Nasal cavity respiratory epithelium epithelial cell of viscerocranial mucosa (primary cell): ENCODE measurements around the gene LPIN1. TPM values are rescaled to one million over a fixed set of nuclear protein-coding genes. Genes with fewer than 3 reads are reported as not detected.

Experiments used
- total RNA-seq: library from RNA; depleted of rRNA; stranded (reverse); fragments of >200 nt; gene quantifications from 2 replicates; pipeline ENCODE4 v1.2.3, GENCODE V29; 2014

The LPIN1 gene, protein sequence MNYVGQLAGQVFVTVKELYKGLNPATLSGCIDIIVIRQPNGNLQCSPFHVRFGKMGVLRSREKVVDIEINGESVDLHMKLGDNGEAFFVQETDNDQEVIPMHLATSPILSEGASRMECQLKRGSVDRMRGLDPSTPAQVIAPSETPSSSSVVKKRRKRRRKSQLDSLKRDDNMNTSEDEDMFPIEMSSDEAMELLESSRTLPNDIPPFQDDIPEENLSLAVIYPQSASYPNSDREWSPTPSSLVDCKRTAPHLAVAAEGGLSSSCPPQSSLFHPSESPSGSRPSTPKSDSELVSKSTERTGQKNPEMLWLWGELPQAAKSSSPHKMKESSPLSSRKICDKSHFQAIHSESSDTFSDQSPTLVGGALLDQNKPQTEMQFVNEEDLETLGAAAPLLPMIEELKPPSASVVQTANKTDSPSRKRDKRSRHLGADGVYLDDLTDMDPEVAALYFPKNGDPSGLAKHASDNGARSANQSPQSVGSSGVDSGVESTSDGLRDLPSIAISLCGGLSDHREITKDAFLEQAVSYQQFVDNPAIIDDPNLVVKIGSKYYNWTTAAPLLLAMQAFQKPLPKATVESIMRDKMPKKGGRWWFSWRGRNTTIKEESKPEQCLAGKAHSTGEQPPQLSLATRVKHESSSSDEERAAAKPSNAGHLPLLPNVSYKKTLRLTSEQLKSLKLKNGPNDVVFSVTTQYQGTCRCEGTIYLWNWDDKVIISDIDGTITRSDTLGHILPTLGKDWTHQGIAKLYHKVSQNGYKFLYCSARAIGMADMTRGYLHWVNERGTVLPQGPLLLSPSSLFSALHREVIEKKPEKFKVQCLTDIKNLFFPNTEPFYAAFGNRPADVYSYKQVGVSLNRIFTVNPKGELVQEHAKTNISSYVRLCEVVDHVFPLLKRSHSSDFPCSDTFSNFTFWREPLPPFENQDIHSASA
- 15.7 and 16.1 TPM in 2 replicates for total RNA-seq

DNA sequence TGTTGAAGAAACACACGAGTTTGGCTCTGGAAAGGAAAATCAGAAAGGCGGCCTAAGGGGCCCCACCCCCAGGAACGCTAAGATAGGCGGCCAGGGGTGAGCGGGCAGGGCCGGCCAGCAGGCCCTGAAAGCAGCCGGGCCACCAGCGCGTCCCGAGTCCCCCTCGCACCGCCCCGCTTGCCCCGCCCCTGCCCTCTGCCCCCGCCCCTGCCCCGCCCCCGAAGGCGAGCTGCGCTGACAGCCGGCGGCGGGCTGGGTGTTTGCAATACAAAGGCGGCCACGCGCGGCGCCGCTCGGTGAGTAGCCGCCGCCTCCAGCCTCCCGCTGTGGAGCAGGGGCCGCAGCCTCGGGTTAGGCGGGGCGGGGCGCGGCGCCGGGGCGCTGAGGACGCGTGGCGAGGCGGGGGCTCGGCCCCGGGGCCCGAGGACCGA is at the start of gene LPIN1:
LPIN1 (plus strand) TSS at position 257 of the 431 bp plus-strand sequence. CDS start 18,910 bp downstream, outside the sequence.

Other genes starting within 250 kb of the LPIN1 start
- gene GREB1, start 212.6 kb upstream of the LPIN1 start, total RNA-seq, result 0.28 and 0.34 TPM in 2 replicates
- not detected in 2 replicates for gene NTSR2, start 76.4 kb upstream of the LPIN1 start, total RNA-seq